NK-92 treated with Interleukin-12 subunit alpha and Interleukin-12 subunit beta, amount 100 ng/mL, for 24 hours (cell line): ENCODE results near the gene NTPCR.

Experiments used
- DNase-seq: peaks from one replicate; lab custom pipeline; 2025; lab: John Stamatoyannopoulos, UW

NTPCR gene

DNA sequence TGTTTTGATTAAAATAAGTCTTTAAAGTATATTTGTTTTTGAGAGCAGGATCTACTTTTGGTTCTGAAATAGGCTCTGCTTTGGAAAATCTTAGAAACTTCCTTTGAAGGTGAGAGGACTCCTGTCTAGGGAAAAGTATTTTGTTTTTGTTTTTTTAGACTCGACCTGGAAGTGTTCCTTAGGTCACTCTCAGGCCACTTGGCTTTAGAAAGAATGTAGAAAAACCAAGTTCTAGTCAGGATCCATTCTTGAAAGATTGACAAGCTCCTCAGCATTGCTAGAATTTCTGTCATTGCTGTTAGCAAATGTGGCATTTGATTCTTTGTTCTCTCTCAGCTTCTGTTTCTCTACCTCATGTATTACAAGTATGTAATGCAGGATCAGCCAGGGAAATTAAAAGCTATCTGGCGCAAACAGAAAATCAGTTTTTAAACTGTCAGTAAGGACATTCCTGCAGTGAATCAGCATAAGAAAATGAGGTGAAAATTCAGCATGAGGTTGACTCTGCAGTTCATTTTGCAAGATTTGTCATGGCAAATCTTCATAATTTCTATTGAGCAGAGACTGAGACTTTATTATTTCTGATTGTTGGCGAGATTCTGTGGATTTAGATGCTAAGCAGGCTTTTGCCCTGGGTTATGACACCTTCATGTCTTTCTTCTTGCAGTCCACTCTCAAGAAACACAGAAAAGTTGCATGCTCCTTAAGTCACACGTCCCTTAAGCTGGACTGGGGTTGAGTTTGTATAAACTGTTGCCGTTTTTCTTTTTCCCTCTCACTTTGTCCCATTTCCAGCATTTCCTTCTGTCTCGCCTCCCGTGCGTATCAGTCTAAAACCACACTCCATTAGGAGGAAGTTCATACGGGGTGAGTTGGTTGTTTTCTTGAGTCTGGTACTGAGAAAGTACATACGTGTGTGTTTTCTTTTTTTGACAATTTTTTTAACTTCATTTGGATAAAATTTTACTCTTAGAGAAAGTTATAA is 12.6 kb downstream of the NTPCR start:
- no peak for DNase-seq

DNA sequence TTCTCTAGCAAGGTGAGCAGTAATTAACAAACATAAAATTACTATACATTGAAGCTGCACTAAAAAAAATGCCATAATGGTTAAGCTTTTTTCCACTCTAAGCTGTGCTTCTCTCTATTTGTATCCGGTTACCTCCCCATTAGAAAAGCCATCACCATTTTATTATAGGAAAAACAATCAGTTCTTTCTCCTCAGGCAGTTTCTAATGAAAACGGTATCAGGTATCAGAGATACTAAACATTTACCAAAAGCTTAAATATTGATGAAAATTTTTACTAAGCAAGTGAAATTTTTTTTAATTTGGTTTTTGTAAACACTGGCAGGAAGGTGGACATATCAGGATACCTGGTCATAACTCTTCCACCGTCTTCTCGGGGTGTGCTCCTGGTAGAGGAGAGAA is 14.2 kb downstream of the NTPCR start:
- no peak for DNase-seq

DNA sequence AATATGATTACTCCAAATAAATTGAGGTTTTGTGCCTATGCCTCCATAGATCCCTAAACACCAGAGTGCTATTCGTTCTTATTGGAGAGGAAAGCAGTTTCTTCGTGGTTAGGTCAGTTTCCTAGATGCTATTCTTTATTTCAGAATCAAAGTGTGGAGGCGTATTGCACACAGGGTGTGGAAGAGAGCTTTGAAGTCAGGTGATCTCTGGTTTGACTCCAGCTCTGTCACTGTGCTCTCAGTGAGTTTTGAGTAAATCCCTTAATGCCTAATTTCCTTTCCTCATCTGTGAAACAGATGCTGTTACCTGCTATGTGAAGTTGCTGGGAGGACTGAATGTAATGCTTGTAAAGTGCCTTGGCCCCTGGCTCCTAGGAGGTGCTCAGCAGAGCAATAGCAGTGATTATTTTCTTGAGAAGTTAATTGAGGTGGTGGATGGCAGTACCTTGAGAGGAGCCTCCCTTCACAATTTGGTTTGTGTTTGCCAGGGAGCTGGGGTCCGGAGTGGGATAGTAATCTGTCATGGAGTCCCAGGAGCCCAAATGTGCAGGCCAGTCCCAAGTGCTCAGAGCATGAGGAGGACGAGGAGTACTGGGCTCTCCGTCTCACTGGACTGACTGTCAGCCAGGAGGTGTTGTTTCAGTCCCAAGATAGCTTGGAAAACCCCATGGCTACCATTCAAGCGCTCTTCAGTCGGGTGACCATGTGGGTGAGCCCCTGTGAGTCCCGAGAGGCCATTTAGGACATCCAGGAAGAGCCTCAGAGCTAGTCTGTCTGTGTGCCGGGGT is 14.9 kb downstream of the NTPCR start:
- DNase-seq, result no peak

DNA sequence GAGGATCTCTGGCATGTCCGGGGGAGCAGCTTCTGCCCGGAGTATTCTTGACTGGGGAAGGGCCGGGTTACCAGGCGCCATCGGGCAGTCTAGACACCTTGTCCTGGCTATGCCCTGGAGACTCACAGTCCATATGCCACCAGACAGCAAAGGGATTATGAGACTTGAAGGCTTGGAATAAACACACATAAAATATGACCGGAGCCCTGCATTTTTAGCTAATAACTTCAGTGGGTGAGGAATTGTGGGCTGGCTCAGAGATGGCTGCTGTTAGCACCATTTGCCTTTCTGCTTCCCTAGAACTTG is 15.5 kb downstream of the NTPCR start:
- DNase-seq, result no peak

DNA sequence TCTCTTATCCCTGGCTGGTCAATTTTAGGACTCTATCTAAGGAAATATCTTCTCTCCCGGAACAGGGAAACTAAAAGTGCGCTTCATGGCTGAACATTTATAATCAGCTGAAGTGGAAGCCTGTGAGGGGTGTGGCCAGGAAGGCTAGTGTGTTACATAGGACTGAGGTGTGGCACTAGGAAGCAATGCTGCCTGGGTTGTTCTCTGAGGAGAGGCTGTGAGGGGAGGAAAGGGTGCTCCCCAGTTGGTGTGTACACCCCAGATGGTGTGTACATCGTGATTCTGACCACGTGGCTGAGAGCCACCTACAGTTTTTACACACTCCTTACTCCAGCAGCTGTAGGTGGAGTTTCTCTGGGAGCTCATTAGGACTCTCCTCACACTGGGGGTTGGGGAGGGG is 16.3 kb downstream of the NTPCR start:
- no peak for DNase-seq

DNA sequence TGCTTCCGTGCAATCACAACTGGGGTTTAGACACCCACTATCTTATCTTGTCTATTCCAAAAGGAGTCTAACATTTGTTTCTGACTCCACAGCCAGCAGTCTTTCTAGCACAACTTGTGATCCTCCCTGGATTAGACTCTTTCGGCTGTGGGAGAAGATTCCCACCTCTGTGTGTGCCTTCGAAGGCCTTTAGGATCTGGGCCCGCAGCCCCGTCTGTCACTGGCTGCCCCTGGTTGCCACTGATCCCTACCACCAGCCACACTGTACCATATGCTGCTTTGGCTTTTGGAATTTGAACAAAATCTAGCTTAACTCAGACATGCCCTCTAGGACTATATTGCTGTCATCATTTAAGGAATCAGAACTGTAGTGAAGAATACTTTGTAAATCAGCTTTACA is 18.0 kb downstream of the NTPCR start:
- no peak for DNase-seq

DNA sequence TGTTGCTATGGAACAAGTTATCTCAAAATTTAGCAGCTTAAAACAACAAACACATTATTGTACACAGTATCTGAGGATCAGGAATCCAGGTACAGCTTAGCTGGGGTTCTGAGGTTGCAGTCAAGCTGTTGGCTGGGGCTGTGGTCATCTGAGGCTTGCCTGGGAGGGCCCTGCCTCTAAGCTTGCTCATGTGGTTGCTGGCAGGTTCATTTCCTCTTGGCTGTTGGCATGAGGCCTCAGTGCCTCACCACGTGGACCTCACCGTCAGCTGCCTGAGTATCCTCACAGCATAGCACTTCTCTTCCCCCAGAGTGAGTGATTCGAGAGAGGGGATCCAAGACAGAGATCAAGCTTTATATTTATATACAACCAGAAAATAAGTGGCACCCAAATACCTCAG is 18.6 kb downstream of the NTPCR start:
- no peak for DNase-seq

DNA sequence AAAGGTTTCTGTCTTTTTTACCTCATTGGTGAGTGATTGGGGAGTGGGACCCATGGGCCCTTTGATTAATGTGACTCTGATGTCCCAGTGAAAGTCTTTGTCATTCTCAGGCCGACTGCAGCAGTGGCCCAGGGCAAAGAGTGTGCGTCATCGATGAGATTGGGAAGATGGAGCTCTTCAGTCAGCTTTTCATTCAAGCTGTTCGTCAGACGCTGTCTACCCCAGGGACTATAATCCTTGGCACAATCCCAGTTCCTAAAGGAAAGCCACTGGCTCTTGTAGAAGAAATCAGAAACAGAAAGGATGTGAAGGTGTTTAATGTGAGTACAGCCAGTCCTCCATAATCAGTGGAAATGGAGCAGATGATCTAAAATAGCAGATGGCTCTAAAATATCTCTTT is 19.4 kb downstream of the NTPCR start:
- no peak for DNase-seq

DNA sequence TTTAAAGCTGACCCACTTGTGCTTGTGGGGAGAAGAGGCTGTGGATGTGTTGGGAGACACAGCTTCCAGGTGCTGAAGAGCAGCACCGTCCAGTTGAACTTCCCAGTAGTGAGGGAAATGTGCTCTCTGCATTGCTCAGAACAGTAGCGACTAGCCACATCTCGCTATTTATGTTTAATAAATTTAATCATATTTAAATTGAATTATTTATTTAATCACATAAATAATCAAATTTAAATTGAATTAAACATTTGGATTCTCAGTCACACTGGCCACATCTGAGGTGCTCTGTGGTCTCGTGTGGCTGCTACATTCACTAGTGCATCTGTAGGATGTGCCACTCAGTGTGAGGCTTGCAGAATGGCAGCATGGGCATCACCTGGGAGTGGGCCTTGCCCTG is 20.1 kb downstream of the NTPCR start:
- DNase-seq, result no peak

DNA sequence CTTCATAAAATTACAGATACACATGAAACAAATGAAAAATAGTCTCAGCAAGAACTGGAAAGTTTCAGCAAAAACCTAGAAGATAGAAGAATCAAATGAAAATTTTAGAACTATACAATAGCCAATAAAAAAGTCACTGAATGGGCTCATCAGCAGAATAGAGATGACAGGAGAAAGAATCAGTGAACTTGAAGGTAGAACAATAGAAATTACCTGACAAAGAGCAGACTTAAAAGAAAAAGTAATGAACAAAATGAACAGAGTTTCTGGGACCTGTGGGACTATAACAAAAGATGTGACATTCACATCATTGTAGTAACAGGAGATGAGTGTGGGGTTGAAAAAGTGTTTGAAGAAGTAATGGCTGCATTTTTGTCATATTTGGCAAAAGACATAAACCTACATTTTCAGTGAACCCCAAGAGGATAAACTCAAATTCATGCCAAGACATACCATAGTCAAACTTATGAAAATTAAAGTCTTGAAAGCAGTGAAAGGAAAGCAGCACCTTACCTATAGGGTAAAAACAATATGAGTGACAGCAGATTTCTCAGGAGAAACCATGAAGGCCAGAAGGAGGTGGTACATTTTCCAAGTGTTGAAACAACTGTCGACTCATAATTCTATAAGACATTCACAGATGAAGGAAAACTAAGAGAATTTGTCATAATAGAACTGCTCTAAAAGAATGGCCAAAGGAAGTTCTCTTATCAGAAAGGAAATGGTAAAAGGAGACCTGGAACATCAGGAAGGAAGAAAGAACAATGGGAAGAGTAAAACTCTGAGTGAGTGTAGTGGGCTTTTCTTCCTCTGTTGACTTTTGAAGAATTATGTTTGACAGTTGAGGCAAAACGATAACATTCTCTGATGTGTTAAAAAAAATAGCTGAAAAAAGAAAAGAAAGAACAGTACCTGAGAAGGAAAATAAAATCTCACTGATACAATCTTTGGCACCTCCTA is 23.5 kb downstream of the NTPCR start:
- no peak for DNase-seq

DNA sequence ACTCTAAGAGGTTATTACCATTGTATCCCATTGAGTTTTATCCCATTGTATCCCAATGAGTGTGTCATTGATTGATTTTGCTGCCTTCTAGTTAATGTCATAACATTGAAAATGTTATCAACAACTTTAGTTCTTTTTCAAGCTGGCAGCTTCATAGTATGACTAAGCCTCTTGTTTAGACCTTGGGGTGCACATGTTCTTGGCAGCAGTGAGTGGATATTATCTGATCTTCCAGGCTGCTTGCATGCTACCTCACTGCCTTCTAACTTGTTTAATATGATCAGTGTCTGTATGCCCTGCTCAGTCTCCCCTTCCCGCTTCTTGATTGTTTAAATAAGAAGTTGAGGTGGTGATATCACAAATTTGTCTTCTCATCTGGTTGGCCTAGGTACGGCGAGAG is 24.6 kb downstream of the NTPCR start:
- DNase-seq, result no peak

DNA sequence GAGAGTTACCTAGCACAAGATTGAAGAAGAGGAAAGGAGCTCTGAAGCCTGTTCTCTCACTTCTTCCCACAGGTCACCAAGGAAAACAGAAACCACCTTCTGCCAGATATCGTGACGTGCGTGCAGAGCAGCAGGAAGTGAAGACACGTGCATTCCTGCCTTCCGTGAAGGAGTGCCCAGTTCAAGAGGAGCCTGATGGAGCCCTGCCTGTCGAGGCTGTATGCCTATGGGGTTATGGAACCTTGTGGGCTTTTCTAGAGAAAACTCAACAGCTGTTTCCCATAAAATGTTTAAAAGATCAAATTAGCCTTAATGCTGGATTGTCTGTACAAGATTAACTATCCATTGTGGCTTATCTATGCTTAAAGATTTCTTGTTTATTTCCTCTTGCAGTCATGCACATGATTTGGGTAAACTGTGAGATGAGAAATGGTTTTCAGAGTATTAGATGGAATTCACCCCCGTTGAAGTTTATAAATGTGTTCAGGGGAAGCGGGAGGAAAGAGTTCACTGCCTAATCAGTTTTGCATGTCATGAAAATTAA is 27.8 kb downstream of the NTPCR start:
- no peak for DNase-seq

DNA sequence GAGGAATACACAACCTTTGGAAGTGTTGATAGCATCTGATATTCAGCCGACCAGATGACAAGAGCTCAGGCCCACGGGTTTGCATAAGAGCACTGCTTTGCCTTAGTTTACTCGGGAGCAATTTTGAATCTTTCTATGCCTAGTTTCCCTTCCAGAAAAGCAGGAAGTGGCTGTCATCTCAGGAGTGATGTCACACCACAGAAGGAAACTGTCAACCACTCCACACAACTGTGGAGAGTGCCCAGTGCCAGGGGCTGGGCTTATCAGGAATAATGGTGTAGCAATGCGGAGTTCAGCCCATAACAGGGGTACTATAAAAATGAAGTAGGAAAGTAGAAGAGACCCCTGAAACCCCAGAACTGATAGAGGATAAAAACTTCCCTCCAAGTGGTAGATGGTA is 28.4 kb downstream of the NTPCR start:
- no peak for DNase-seq

DNA sequence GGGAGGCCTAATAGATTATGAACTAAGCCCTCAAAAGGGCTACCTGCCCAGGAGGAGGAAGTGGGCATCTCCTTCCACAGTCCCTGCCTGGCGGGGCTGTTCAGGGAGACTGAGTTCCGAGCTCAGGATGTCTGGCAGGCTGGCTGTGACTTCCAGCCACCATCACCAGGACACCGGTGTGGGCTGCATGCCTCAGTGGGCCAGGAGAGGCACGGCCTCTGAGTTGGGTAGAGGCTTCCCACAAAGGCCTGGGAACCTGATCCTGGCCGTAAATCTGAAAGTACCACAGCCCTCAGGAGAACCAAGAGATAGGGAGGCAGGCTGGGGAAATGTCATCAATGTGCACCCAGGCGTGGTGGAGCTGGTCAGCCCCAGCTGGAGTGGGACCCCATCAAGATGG is 29.1 kb downstream of the NTPCR start:
- DNase-seq, result no peak

DNA sequence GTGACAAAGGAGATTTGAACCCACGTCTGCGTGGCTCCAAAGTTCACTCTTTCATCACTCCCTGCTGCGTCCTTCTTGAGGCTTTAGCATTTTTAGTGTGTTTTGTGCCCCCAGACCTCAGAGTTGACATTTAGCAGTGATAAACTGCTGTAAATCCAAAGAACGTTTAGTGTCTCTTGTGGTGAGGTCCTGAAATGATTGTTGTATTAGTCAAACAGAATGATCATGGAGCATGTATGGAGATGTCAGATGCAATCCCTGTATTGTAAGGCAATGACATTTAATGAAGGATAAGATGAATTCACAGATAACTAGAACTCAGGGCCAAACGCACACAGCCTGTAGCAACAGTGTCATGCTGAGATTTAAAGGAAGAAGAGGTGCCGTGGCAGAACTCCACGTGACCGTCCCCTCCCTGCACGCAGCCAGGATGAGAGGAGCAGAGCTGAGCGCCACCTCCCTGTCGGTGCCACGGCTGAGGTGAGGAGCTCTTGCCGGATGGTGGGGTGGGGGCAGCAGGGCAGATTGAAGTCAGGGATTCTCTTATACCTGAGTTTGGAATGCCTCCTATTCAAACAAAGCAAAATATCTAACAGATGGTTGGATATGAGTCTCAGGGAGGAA is 30.1 kb downstream of the NTPCR start:
- DNase-seq, result no peak

DNA sequence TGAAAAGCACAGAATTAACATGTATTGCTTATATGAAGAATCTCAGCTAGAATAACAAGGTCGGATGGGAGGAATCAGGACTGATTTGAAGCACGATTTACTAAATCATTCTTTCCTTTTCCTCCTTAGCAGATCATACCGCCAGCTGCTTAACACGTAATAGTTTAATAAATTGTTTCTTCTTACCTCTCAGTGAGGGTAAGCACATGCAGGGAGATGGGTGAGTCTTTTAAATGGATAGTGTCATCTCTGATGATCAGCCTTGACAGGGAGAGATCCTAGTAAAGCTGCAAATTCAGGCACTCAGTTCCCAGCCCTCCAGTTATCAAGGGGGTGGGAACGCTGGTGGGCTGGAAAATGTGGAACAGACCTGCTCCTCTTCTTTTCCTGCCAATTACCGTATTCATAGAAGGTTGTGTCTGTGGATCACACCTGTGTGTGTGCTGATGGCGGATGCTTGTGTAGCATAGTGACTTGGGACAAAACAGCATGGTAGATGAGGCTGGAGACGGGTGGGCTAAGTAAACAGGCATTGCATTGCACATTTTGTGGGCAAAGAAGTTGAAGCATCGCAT is 30.7 kb downstream of the NTPCR start:
- DNase-seq, result no peak

DNA sequence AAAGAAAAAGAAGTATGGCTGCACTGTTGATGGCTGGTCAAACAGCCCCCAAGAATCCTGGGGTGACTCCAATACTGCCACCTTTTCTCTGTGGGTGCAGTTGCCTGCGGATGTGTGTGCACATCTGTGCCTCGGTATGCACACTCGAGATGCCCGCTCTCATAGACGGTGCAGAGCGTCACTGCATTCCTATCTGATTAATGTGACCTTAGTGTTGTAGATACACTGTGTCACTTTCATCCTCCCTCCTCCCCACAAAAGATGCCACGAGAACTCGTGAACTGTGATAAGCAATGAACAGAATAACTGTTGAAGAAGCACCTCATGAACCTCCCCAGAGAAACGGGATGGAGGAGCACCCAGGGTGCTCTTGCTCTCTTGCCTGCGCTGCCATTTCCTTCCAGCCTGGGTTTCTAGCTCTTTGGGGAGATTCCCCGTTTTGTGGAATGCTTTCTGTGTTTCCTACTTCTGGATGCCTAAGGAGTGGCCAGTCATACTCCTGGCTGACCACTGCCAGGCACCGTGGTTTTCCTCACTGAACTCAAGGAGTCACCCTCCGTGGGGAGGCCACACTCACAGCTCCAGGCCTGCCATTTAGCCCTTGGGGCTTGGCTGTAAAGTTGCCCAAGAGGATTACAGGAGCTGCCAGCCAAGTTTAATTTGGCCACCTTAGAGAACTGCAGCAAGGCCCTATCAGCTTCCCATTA is 32.0 kb downstream of the NTPCR start:
- DNase-seq, result no peak

DNA sequence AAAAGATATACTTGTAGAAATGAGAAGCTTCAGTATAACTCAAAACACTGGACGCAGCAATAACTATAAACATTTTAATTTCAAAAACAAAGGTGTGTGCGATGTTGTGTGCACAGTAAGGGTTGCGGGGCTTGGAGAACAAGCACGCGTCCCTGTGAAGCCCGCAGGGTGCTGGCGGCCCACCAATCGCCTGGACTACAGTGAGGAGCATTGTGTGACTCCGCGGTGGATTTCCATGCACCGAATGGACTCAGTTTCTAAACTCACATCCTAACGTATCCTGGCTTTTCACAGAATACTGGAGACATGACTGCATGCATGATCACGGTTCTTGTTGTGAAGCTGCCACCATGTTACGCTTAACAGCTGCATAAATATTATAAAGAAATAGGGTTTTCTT is 33.0 kb downstream of the NTPCR start:
- no peak for DNase-seq

DNA sequence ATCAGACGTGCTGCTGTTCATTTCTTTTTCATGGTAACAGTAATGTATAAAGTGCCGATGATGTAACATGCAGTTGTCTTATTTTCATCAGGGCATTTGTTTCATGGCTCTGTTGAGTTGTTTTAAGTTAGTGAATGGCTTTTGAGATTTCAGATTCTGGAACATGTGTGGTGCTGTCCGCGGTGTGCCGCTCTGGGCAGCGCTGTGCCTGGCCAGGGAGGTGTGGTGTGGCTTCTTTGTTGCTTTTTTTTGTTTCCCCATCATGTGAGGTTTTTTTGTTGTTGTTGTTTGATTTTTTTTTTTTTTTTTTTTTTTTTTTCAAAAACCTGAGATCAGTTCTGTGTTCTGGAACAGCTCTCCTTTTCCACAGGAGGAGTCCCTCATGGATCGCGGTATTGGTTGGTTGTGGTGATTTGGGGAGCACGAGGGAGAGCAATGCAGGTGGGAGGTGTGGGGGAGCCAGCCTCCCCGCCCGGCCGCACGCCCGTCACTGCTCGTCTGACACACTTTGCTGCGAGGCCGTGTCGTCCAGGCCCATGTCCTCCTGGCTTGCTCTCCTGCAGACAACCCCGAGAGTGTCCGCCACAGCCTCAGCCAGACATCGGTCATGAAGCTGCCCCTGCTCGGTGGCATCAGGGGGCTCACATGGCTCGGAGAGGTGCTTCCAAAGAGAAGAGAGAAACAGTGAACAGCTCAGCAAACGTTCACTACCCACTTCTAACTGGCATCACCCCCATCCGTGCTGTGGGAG is 33.6 kb downstream of the NTPCR start:
- no peak for DNase-seq
